ENCODE measurements around the gene HDAC9. TPM values are rescaled to one million over a fixed set of nuclear protein-coding genes. Genes with fewer than 3 reads are reported as not detected.

The HDAC9 gene
- total RNA-seq, 4 donors from 2014 or later: 3.0 to 14.0 (median 5.6) TPM

DNA sequence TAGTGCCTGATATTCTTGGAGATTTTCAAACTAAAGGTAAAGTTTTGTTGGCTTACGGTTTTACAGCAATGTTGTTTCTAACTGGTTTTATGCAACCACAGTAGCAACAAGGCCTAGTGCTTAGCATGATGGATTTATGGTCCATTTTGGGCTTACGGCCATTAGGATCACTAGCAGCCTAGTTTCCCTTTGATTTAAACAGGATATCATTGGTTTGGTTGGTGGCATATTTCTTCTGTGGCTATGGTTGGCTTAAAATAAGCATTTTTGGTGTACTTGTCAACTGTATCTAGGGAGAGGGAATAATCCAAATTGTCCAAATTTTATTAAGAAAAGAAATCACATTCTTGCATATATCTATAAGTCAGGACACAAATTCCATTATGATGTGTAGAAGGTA is 194.0 kb downstream of the HDAC9 start:
- no peak for TF ChIP-seq CTCF (IDR thresholded peaks at IDR 0.05 in 4 of 5, conservative IDR thresholded peaks at IDR 0.05 in 1 of 5)
- no peaks in the 10 kb centered on the region for H3K36me3 ChIP-seq
- H3K9me3 ChIP-seq: no peaks in the 10 kb centered on the region
- H3K27me3 ChIP-seq: no peaks in the 10 kb centered on the region
- no peak for ATAC-seq
- DNase-seq: no peak
- in situ Hi-C loops (cut with MboI; ENCODE audit: low sequenced_read_pairs in 4 of 4): no loop called here
- intact Hi-C loops (cut with DNase I; ENCODE audit: low total_unique reads): no loop called here
- H3K4me3 ChIP-seq: no peak overlapping the region
- no peak overlapping the region for H3K27ac ChIP-seq
- H3K4me1 ChIP-seq: no peaks in the 10 kb centered on the region

DNA sequence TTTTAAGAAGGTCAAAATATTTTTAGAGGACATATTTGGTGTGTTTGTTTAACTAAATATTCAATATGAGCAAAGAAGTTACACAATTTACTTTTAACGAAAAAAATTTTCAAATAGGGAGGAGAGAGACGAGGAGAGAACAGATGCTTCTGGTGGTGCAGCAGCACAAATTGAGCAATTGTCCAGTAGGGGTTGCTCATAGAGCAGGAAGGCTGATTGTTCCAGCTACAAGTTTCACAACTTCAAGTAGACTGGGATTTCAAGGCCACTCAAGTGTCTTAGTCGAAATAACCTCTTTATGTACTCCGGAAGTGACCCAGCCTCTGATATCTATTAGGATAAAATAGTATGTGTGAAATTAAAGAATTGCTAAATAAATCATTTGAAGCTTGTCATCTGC is 197.9 kb downstream of the HDAC9 start:
- no peaks in the 10 kb centered on the region for H3K36me3 ChIP-seq
- intact Hi-C loops (cut with DNase I; ENCODE audit: low total_unique reads) (no loop called here), in situ Hi-C loops (cut with MboI; ENCODE audit: low sequenced_read_pairs in 4 of 4) (no loop called here)
- H3K4me1 ChIP-seq: no peaks in the 10 kb centered on the region
- peak in 1 of 5 experiments; percentile 20 for TF ChIP-seq CTCF (IDR thresholded peaks at IDR 0.05 in 4 of 5, conservative IDR thresholded peaks at IDR 0.05 in 1 of 5)
- no peak for TF ChIP-seq POLR2A (IDR thresholded peaks at IDR 0.05)
- DNase-seq: peak in 1 of 2 donors; percentile 21
- peak; percentile 65 to 75 for ATAC-seq
- no peak overlapping the region for H3K4me3 ChIP-seq
- no peaks in the 10 kb centered on the region for H3K27me3 ChIP-seq
- no peaks in the 10 kb centered on the region for H3K9me3 ChIP-seq
- no peak overlapping the region for H3K27ac ChIP-seq

GRCh38 chr7:18693816-18694215 is 198.3 kb downstream of the HDAC9 start:
- Histone ChIP-seq H3K36me3 (no peaks in the 10 kb centered on the region), H3K4me1 (no peaks in the 10 kb centered on the region), H3K27ac (no peak overlapping the region), H3K4me3 (no peak overlapping the region), H3K9me3 (no peaks in the 10 kb centered on the region), H3K27me3 (no peaks in the 10 kb centered on the region)
- no peak for ATAC-seq
- DNase-seq: no peak
- intact Hi-C loops (cut with DNase I; ENCODE audit: low total_unique reads) (no loop called here), in situ Hi-C loops (cut with MboI; ENCODE audit: low sequenced_read_pairs in 4 of 4) (no loop called here)
- TF ChIP-seq POLR2A (IDR thresholded peaks at IDR 0.05) (no peak), CTCF (IDR thresholded peaks at IDR 0.05 in 4 of 5, conservative IDR thresholded peaks at IDR 0.05 in 1 of 5) (no peak)

- DNase-seq: no peak
- in situ Hi-C loops (cut with MboI; ENCODE audit: low sequenced_read_pairs in 4 of 4): no loop called here
- ATAC-seq: no peak
- Histone ChIP-seq H3K4me1 (no peaks in the 10 kb centered on the region), H3K27ac (no peak overlapping the region), H3K9me3 (no peaks in the 10 kb centered on the region), H3K27me3 (no peaks in the 10 kb centered on the region), H3K4me3 (no peak overlapping the region), H3K36me3 (no peaks in the 10 kb centered on the region)
- TF ChIP-seq POLR2A (IDR thresholded peaks at IDR 0.05) (no peak), CTCF (IDR thresholded peaks at IDR 0.05 in 4 of 5, conservative IDR thresholded peaks at IDR 0.05 in 1 of 5) (no peak)
- intact Hi-C loops (cut with DNase I; ENCODE audit: low total_unique reads): no loop called here
These were observed 198.9 kb downstream of the HDAC9 start for GRCh38 chr7:18694484-18694883.

GRCh38 chr7:18694911-18695310 is 199.4 kb downstream of the HDAC9 start:
- intact Hi-C loops (cut with DNase I; ENCODE audit: low total_unique reads): no loop called here
- TF ChIP-seq POLR2A (IDR thresholded peaks at IDR 0.05): no peak
- no peak for TF ChIP-seq CTCF (IDR thresholded peaks at IDR 0.05 in 4 of 5, conservative IDR thresholded peaks at IDR 0.05 in 1 of 5)
- H3K36me3 ChIP-seq: no peaks in the 10 kb centered on the region
- H3K27me3 ChIP-seq: no peaks in the 10 kb centered on the region
- H3K4me3 ChIP-seq: no peak overlapping the region
- ATAC-seq (no peak), DNase-seq (no peak)
- in situ Hi-C loops (cut with MboI; ENCODE audit: low sequenced_read_pairs in 4 of 4): no loop called here
- no peaks in the 10 kb centered on the region for H3K9me3 ChIP-seq
- no peak overlapping the region for H3K27ac ChIP-seq
- no peaks in the 10 kb centered on the region for H3K4me1 ChIP-seq
